Measurements from ENCODE around the gene PRDM4.

The PRDM4 gene

GRCh38 chr12:107760809-107761501 lies at the start of gene PRDM4:
Gene PRDM4 (minus strand): TSS chr12:107761137. CDS start chr12:107760515, 622 bp downstream.
- peak; percentile 98 for DNase-seq (ENCODE audit: low spot score)

- DNase-seq (ENCODE audit: low spot score) = no peak
Observed at GRCh38 chr12:107807471-107808150, 46.7 kb upstream of the PRDM4 start.

GRCh38 chr12:107805488-107806180 lies 44.7 kb upstream of the PRDM4 start:
- DNase-seq (ENCODE audit: low spot score) = no peak

- no peak for DNase-seq (ENCODE audit: low spot score)
Observed at GRCh38 chr12:107803092-107803491, 42.2 kb upstream of the PRDM4 start.

GRCh38 chr12:107801150-107801549 lies 40.2 kb upstream of the PRDM4 start:
- no peak for DNase-seq (ENCODE audit: low spot score)

- DNase-seq (ENCODE audit: low spot score) = no peak
Observed at GRCh38 chr12:107798580-107798979, 37.6 kb upstream of the PRDM4 start.

GRCh38 chr12:107794451-107794850 lies 33.5 kb upstream of the PRDM4 start:
- no peak for DNase-seq (ENCODE audit: low spot score)

GRCh38 chr12:107791465-107792089 lies 30.6 kb upstream of the PRDM4 start:
- no peak for DNase-seq (ENCODE audit: low spot score)

- no peak for DNase-seq (ENCODE audit: low spot score)
Observed at GRCh38 chr12:107788690-107789458, 27.9 kb upstream of the PRDM4 start.

GRCh38 chr12:107788281-107788680 lies 27.3 kb upstream of the PRDM4 start:
- DNase-seq (ENCODE audit: low spot score) = no peak

GRCh38 chr12:107783406-107784376 lies 22.8 kb upstream of the PRDM4 start:
- DNase-seq (ENCODE audit: low spot score) = no peak

- DNase-seq (ENCODE audit: low spot score) = no peak
Observed at GRCh38 chr12:107782067-107782466, 21.1 kb upstream of the PRDM4 start.

- no peak for DNase-seq (ENCODE audit: low spot score)
Observed at GRCh38 chr12:107780298-107780697, 19.4 kb upstream of the PRDM4 start.

GRCh38 chr12:107779077-107779831 lies 18.3 kb upstream of the PRDM4 start:
- no peak for DNase-seq (ENCODE audit: low spot score)

GRCh38 chr12:107778383-107779025 lies 17.6 kb upstream of the PRDM4 start:
- DNase-seq (ENCODE audit: low spot score) = no peak

GRCh38 chr12:107776171-107776570 lies 15.2 kb upstream of the PRDM4 start:
- DNase-seq (ENCODE audit: low spot score) = no peak

GRCh38 chr12:107775093-107775721 lies 14.3 kb upstream of the PRDM4 start:
- no peak for DNase-seq (ENCODE audit: low spot score)

GRCh38 chr12:107774349-107775029 lies 13.6 kb upstream of the PRDM4 start, which contains the start of gene ASCL4:
Gene ASCL4 (plus strand): TSS chr12:107774704. CDS start chr12:107775219, 515 bp downstream.
- DNase-seq (ENCODE audit: low spot score) = no peak

All from hepatic stellate cell (primary cell).